A204.1 (cell line): ENCODE data around the gene PLEKHG7.

Experiments
- FAIRE-seq: peaks from 2 replicates; lab custom pipeline; 2012; peaks lifted over from hg19 to GRCh38; lab: Jason Lieb, UNC

The PLEKHG7 gene

GRCh38 chr12:92707926-92708325 is 5.1 kb downstream of the PLEKHG7 start:
- FAIRE-seq, result no peak

DNA sequence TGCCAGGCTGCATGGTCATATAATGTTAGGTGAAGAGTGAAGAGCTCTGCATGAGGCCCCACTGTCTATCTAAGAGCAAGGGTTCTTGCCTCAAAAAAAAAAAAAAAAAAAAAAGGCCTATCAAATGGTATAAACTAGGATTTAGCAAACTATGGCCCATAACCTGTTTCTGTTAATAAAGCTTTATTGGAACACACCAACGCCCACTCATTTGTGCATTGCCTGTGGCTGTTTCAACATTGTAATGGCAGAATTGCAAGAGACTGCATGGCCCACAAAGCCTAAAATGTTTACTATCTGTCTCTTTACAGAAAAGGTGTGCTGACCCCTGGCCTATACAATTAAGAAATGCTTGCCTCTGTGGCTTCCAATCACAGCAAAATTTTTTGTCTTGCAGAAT is 12.8 kb downstream of the PLEKHG7 start:
- FAIRE-seq, result no peak

- FAIRE-seq, result no peak
Measured at GRCh38 chr12:92717202-92717601, 14.4 kb downstream of the PLEKHG7 start.

DNA sequence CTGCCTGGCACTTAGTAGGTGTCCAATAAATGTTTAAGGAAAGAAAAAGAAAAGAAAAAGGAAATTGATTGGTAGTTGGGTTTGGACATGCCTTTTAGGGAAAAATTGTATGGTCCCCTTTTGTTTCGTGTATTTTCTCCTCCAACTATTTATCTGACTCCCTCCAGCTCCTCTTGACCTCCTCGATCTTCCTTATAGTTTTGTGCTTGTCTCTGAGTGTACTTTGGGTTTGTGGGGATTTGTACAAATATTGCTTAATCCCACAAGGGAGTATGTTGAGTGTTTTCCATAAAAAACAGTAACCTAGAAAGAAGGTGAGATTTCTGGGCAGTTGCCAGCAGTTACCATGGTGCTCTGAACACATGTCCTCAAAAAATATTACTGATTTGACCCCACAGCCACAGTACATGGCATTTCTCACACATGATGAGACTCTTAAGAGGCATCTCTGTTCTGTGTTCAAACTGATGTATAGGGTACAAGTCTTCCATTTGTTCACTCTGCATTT is 15.7 kb downstream of the PLEKHG7 start:
- no peak for FAIRE-seq

DNA sequence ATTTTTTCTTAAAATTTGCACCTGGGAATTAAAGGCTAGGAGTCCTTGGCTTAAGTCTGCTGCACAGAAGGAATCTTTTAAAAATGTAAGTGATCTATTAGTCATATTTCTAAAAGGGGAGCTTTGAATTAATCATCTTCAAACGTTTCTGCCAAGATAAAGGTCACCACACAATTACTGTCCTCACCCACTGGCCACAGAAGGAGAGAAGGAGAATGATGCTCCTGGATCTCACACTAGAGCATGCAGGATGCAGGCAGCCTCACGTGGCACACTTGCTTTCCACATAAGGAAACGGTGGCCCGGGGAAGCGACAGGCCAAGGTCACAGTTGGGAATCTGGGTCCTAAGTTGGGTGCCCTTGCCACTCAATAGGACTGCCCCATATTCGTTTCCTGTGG is 16.9 kb downstream of the PLEKHG7 start:
- FAIRE-seq, result no peak

- no peak for FAIRE-seq
Measured at GRCh38 chr12:92721130-92721529, 18.3 kb downstream of the PLEKHG7 start.

GRCh38 chr12:92721656-92722055 is 18.9 kb downstream of the PLEKHG7 start:
- no peak for FAIRE-seq

GRCh38 chr12:92722897-92723296 is 20.1 kb downstream of the PLEKHG7 start:
- no peak for FAIRE-seq

- no peak for FAIRE-seq
Measured at GRCh38 chr12:92726850-92727249, 24.1 kb downstream of the PLEKHG7 start.

GRCh38 chr12:92729773-92730305 is 27.1 kb downstream of the PLEKHG7 start:
- FAIRE-seq, result no peak

DNA sequence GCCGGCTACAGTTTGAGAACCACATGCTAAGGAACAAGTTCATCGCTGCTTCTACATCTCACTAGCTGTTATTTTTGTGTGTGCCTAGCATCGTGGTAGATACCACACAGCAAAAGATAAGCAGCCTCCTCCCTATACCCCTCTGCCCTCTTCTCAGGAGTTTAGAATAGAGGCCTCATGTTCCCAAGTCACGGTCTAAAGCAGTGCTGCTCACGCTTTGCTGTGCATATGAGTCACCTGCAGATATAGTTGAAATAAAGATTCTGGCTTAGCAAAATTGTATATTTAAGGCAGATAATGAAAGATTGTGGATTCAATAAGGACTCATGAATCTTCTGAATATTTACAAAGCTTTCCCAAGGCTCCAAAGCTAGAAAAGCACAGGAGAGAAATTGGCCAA is 28.0 kb downstream of the PLEKHG7 start:
- FAIRE-seq, result no peak

- FAIRE-seq, result no peak
Measured at GRCh38 chr12:92732216-92732615, 29.4 kb downstream of the PLEKHG7 start.

- FAIRE-seq, result no peak
Measured at GRCh38 chr12:92732716-92733115, 29.9 kb downstream of the PLEKHG7 start.

GRCh38 chr12:92733181-92733580 is 30.4 kb downstream of the PLEKHG7 start:
- FAIRE-seq, result no peak

DNA sequence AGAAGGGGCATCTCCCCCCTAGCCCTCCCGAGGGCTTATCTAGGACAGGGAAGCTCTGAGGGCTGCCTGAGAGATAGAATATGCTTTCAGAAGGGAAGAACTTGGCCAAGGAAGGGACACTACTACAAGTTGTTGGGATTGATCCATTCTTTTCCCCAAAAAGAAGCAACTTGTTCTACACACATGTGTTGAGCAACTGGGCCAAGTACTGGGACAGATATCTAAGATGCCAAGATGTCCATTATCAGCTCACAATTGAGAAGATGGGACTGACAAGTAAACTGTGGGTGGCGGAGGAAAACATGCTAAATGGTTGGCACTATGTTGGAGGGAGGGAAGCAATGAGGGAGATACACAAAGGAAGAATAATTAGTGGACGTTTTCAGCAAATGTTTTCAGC is 30.9 kb downstream of the PLEKHG7 start:
- FAIRE-seq, result no peak

- no peak for FAIRE-seq
Measured at GRCh38 chr12:92735131-92735721, 32.4 kb downstream of the PLEKHG7 start.

GRCh38 chr12:92736605-92737004 is 33.8 kb downstream of the PLEKHG7 start:
- no peak for FAIRE-seq

DNA sequence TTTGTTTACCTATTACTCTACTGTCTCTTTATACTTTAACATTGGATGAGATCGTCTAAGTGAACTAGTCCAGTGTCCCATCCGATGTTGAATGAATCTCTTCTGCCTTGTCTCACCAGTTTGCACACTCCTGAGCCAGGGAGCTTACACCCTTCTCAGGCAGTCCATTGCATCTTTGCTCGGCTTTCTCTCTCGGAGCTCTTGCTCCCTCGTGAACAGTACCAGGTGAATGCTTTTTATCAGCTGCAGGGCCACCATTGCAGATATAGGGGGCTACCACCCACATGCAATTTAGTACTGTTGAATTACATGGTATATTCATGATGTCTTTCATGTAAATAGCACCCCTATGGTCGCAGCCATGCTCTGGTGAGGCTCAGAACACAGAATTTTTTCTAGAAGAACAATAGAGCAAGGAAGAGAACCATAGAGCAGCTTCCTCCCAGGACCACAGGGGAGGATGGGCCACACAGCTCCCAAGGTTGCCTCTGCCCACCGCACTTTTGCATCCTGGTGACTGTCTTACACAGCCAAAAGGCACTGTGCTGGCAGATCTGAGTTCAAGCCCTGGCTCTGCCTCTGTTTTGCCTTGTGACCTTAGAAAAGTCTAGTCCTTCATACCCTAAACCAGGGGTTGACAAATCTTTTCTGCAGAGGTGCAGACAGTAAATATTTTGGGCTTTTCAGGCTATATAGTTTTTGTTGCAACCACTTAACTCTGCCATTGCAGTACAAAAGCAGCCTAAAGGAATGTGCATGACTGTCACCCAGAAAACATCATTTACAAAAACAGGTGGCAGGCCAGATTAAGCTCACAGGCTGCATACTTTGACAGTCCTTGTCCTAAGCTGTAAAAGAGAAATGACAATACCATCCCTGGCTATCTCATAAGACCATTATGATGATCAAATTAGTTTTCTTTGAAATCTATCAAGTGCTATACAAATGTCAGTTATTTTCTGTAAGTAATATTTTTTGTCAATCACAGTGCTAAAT is 35.4 kb downstream of the PLEKHG7 start:
- no peak for FAIRE-seq

- no peak for FAIRE-seq
Measured at GRCh38 chr12:92739113-92739512, 36.3 kb downstream of the PLEKHG7 start.

GRCh38 chr12:92740411-92740810 is 37.6 kb downstream of the PLEKHG7 start:
- no peak for FAIRE-seq

DNA sequence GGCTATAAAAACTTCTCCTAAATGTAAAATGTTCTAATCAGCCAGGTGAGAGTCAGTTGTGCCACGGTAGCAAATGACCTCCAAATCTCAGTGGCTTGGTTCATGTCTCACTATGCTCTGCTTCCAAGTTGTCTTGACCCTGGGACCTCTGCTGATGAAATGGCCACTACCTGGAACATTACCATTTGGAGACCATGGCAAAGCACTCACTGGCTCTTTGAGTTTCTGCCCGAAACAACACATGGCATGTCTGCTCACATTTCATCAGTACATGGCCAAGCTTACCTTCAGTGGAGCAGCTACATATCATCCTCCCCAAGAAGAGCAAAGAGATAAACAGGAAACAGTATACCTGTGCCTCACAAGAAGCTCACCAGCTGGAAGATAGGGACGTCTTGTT is 40.2 kb downstream of the PLEKHG7 start:
- no peak for FAIRE-seq

DNA sequence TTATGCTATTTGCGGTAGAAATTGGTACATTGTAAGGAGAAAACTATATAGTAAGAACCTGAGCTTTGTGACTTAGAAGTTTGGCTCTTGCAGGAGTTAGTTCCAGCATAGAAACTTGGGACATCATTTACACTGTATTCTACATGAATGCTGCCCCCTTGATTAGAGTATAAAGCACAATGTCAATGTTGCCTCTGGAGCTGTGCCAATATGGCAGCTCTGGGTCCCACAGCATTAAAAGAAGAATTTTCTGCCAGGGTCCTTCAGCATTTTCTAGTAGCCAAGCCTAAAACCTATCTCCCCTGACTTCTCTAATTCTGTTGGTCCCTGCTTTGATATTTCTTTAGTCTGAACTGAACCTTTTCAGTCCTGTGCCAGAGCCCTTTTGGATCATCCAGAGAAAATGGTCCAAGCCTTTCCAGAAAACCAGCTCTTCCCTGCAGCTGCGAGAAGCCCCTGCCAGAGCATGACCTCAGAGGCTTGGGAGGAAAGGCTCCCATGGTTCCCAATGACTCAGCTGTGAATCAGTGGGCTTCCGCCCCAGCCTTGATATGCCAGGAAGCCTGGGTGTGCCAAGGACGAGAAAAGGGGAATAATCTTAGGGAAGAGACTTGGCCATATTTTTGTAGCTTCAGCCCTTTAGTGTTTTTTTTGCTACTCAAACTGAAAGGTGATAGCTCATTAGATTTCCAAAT is 43.2 kb downstream of the PLEKHG7 start:
- FAIRE-seq, result no peak

DNA sequence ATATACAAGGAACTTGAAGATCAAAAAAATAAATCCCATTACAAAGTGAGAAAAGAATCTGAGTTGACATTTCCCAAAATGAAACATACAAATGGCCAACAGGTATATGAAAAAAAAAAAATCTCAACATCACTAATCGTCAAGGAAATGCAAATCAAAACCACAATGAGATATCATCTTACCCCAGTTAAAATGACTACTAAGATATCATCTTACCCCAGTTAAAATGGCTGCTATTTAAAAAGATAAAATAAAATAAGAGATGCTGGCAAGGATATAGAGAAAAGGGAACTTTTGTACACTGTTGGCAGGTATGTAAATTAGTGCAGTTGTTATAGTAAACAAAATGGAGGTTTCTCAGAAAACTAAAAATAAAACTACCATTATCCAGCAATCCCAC is 44.4 kb downstream of the PLEKHG7 start:
- no peak for FAIRE-seq
